ENCODE measurements around the gene TIMD4. TPM values are rescaled to one million over a fixed set of nuclear protein-coding genes. Genes with fewer than 3 reads are reported as not detected.
A peak's percentile ranks its signal among the peaks of the same experiment; 100 is the strongest.

TIMD4 gene
- not detected in 2 replicates for total RNA-seq (2016; rRNA removed; fragmentation: Illumina TruSeq; extraction: Trizol)
- total RNA-seq (2016; cell fraction: cytosol; rRNA removed; fragmentation: Illumina TruSeq; extraction: Trizol; ENCODE audit: low read depth) = not detected in 2 replicates
- total RNA-seq (2016; cell fraction: insoluble cytoplasmic fraction; rRNA removed; fragmentation: Illumina TruSeq; extraction: Trizol) = not detected in 2 replicates
- not detected in 2 replicates for total RNA-seq (2016; cell fraction: membrane; rRNA removed; fragmentation: Illumina TruSeq; extraction: Trizol)
- total RNA-seq (2016; cell fraction: nucleus; rRNA removed; fragmentation: Illumina TruSeq; extraction: Trizol) = not detected in 2 replicates
- polyA plus RNA-seq (2011; rRNA removed) = 0.50 and 0.71 TPM in 2 replicates
- polyA plus RNA-seq (2011; cell fraction: cytosol; rRNA removed) = 0.27 and 0.33 TPM in 2 replicates
- 0.92 and 1.4 TPM in 2 replicates for polyA plus RNA-seq (2011; cell fraction: nucleus; rRNA removed)
- polyA plus RNA-seq (2012) = 0.38 and 0.45 TPM in 2 replicates
- polyA plus RNA-seq (2016; cell fraction: cytosol; fragmentation: Illumina TruSeq; extraction: Trizol; ENCODE audit: low read depth) = not detected in 2 replicates
- polyA plus RNA-seq (2016; cell fraction: insoluble cytoplasmic fraction; fragmentation: Illumina TruSeq; extraction: Trizol; ENCODE audit: low read depth) = not detected in 2 replicates
- not detected in 2 replicates for polyA plus RNA-seq (2016; cell fraction: membrane; fragmentation: Illumina TruSeq; extraction: Trizol; ENCODE audit: low read depth)
- not detected in 2 replicates for polyA plus RNA-seq (2016; cell fraction: nucleus; fragmentation: Illumina TruSeq; extraction: Trizol; ENCODE audit: insufficient read depth, low read depth)
- polyA minus RNA-seq (2011; rRNA and poly(A)+ RNA removed; ENCODE audit: low replicate concordance) = 0.66 TPM in 1 of 2 replicates, not detected in the other
- polyA minus RNA-seq (2011; cell fraction: cytosol; rRNA and poly(A)+ RNA removed) = not detected in 2 replicates
- 1.4 and 2.7 TPM in 2 replicates for polyA minus RNA-seq (2011; cell fraction: nucleus; rRNA and poly(A)+ RNA removed)
- percentile 19 among the genes with signal in this experiment for Bru-seq, nascent RNA
- BruChase-seq, experiment 1, labeled RNA remaining after a 6-hour chase = percentile 14 among the genes with signal in this experiment
- percentile 20 among the genes with signal in this experiment for BruChase-seq, experiment 2, labeled RNA remaining after a 2-hour chase
- long read RNA-seq, experiment 1 = 0 reads
- long read RNA-seq, experiment 2 = 0 reads

- H3K36me3 ChIP-seq (replicated peaks in 1 of 2; ENCODE audit: control insufficient read depth in 1 of 2, insufficient read depth in 2 of 2, low read length in 2 of 2) = no peaks in the 10 kb centered on the region
- no peak for TF ChIP-seq REXO4 (CRISPR knock-in tag; IDR thresholded peaks at IDR 0.05; ENCODE audit: borderline replicate concordance)
- TF ChIP-seq NFRKB (IDR thresholded peaks at IDR 0.05) = no peak
- no peak for TF ChIP-seq MTF1 (CRISPR knock-in tag; IDR thresholded peaks at IDR 0.05)
- no peak for TF ChIP-seq HHEX (CRISPR knock-in tag; IDR thresholded peaks at IDR 0.05)
- no peak for TF ChIP-seq FOXP1 (IDR thresholded peaks at IDR 0.05)
- TF ChIP-seq FOXP1 (CRISPR knock-in tag; IDR thresholded peaks at IDR 0.05) = no peak
- TF ChIP-seq ESRRA (CRISPR knock-in tag; IDR thresholded peaks at IDR 0.05; ENCODE audit: low read depth) = no peak
- no peak for TF ChIP-seq ZNF678 (CRISPR knock-in tag; IDR thresholded peaks at IDR 0.05)
- no peak for TF ChIP-seq ADNP (CRISPR knock-in tag; IDR thresholded peaks at IDR 0.05)
- TF ChIP-seq ZNF484 (CRISPR knock-in tag; IDR thresholded peaks at IDR 0.05; ENCODE audit: borderline replicate concordance, low read depth) = no peak
- TF ChIP-seq TOE1 (CRISPR knock-in tag; IDR thresholded peaks at IDR 0.05) = no peak
- no peak for TF ChIP-seq ZNF780A (CRISPR knock-in tag; IDR thresholded peaks at IDR 0.05)
- TF ChIP-seq CENPX (CRISPR knock-in tag; IDR thresholded peaks at IDR 0.05) = no peak
- no peak for TF ChIP-seq SETDB1 (CRISPR knock-in tag; IDR thresholded peaks at IDR 0.05; ENCODE audit: borderline replicate concordance)
- TF ChIP-seq SYNCRIP (IDR thresholded peaks at IDR 0.05; ENCODE audit: insufficient read depth, low read depth, low read length) = no peak
- no peak for TF ChIP-seq LCORL (IDR thresholded peaks at IDR 0.05)
- TF ChIP-seq LCORL (CRISPR knock-in tag; IDR thresholded peaks at IDR 0.05) = no peak
- no peak for TF ChIP-seq MLLT10 (CRISPR knock-in tag; IDR thresholded peaks at IDR 0.05)
- TF ChIP-seq ZNF333 (CRISPR knock-in tag; IDR thresholded peaks at IDR 0.05; ENCODE audit: borderline replicate concordance) = no peak
- TF ChIP-seq, protein P1, sequence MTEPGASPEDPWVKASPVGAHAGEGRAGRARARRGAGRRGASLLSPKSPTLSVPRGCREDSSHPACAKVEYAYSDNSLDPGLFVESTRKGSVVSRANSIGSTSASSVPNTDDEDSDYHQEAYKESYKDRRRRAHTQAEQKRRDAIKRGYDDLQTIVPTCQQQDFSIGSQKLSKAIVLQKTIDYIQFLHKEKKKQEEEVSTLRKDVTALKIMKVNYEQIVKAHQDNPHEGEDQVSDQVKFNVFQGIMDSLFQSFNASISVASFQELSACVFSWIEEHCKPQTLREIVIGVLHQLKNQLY (CRISPR knock-in tag; IDR thresholded peaks at IDR 0.05) = no peak
- no peak for TF ChIP-seq FOXJ3 (CRISPR knock-in tag; IDR thresholded peaks at IDR 0.05; ENCODE audit: borderline replicate concordance)
- no peak within 1 kb of the TSS for H3K27ac ChIP-seq (ENCODE audit: extremely low read length, insufficient read depth, low read length)
- ChIA-PET CTCF (ENCODE audit: low intra/inter-chr PET ratio, low total read pairs) (no interaction called here), POLR2A (no interaction called here)
- H3K4me3 ChIP-seq (replicated peaks in 1 of 3; ENCODE audit: insufficient read depth in 1 of 3, low read depth in 2 of 3, low read length in 3 of 3) = no peak within 1 kb of the TSS
- ATAC-seq (no peak), FAIRE-seq (no peak), DNase-seq (ENCODE audit: low spot score) (no peak)
- no peak within 1 kb of the TSS for H3K4me2 ChIP-seq (ENCODE audit: low read depth, low read length)
- H3K4me1 ChIP-seq (ENCODE audit: insufficient read depth, low read length) = no peaks in the 10 kb centered on the region
- no peaks in the 10 kb centered on the region for H4K20me1 ChIP-seq (ENCODE audit: insufficient read depth, low read length)
- no TSS peak for BruUV-seq (replicated peaks)
- WGBS (ENCODE audit: low lambda C conversion rate) = 73% methylated on average over 4 of the region's 4 CpGs
- no peaks in the 10 kb centered on the region for H3K27me3 ChIP-seq (ENCODE audit: control insufficient read depth in 1 of 2, insufficient read depth in 2 of 2, low read length in 2 of 2)
- no peak within 1 kb of the TSS for H2AFZ ChIP-seq (ENCODE audit: low read length)
- in situ Hi-C loops (cut with HindIII; ENCODE audit: extremely low pct_ligation_motif_present, low pct_unique_long_range_greater_than_20kb) = no loop called here
- intact Hi-C loops (cut with micrococcal nuclease; ENCODE audit: unreplicated experiment) = no loop called here
- no peaks in the 10 kb centered on the region for H3K9me3 ChIP-seq (ENCODE audit: low read length)
- no peak within 1 kb of the TSS for H3K9ac ChIP-seq (ENCODE audit: insufficient read depth, low read depth, low read length)
- no peaks in the 10 kb centered on the region for H3K79me2 ChIP-seq (ENCODE audit: insufficient read depth, low read length)
Observed at GRCh38 chr5:156963125-156963524, at the start of gene TIMD4. Gene TIMD4 (minus strand): TSS chr5:156963226. CDS start chr5:156963198, 28 bp downstream.
